ENCODE measurements around the gene TLCD3A.

- no peak for TF ChIP-seq CTCF (IDR thresholded peaks at IDR 0.05; ENCODE audit: low read depth, low read length)
- TF ChIP-seq EZH2phosphoT487 (IDR thresholded peaks at IDR 0.05; ENCODE audit: low read depth): no peak
Observed at GRCh38 chr17:733743-734142, 1.3 kb downstream of the TLCD3A start.
